Memory B cell (primary cell): ENCODE results near the gene MORC1.

Experiments used
- ATAC-seq: fragments of 150-1000 bp; cut with Tn5 transposase; 2 replicates; pipeline ENCODE4 v1.10.0; 2021; ENCODE audit warnings: low read depth, mild to moderate bottlenecking, moderate library complexity
- DNase-seq, 2 donors: peaks; one replicate each; pipeline ENCODE4 v3.0.0; 2022; ENCODE audit warnings: low spot score in 2 of 2
- H3K27ac Mint-ChIP-seq: one replicate; pipeline ENCODE4 v1.8.0; 2022; ENCODE audit warnings: mild to moderate bottlenecking, moderate library complexity, mixed read lengths
- H3K27me3 Mint-ChIP-seq: one replicate; pipeline ENCODE4 v1.8.0; 2022; ENCODE audit warnings: mixed read lengths
- H3K36me3 Mint-ChIP-seq: one replicate; pipeline ENCODE4 v1.8.0; 2022; ENCODE audit warnings: mild to moderate bottlenecking, mixed read lengths
- H3K4me1 Mint-ChIP-seq: one replicate; pipeline ENCODE4 v1.8.0; 2022; ENCODE audit warnings: mixed read lengths
- H3K4me3 Mint-ChIP-seq: one replicate; pipeline ENCODE4 v1.8.0; 2022; ENCODE audit warnings: mild to moderate bottlenecking, moderate library complexity, mixed read lengths
- H3K9me3 Mint-ChIP-seq: one replicate; pipeline ENCODE4 v1.8.0; 2022; ENCODE audit warnings: mixed read lengths

MORC1 gene

GRCh38 chr3:108914774-108915641 lies 202.9 kb downstream of the MORC1 start:
- DNase-seq = peak; percentile 40 to 53
- Mint-ChIP-seq H3K27me3 (peaks cover 12% of the 10 kb centered on the region), H3K27ac (no peak overlapping the region), H3K4me1 (peaks cover 3% of the 10 kb centered on the region), H3K4me3 (no peak overlapping the region), H3K36me3 (no peaks in the 10 kb centered on the region), H3K9me3 (no peaks in the 10 kb centered on the region)
- ATAC-seq = peak; percentile 72

- Mint-ChIP-seq H3K4me3 (no peak overlapping the region), H3K36me3 (no peaks in the 10 kb centered on the region), H3K9me3 (no peaks in the 10 kb centered on the region), H3K27me3 (peaks cover 8% of the 10 kb centered on the region), H3K27ac (no peak overlapping the region), H3K4me1 (no peaks in the 10 kb centered on the region)
- ATAC-seq (no peak), DNase-seq (no peak)
These were observed 208.1 kb downstream of the MORC1 start for GRCh38 chr3:108909799-108910198.
